Gastrocnemius medialis (tissue), 4 donors: ENCODE data around the gene SEC61G. TPM values are rescaled to one million over a fixed set of nuclear protein-coding genes. Genes with fewer than 3 reads are reported as not detected.

Experiments
- ATAC-seq, 2 donors: fragments of 150-250 bp; one replicate each; pipeline ENCODE4 v1.9.1; 2016
- DNase-seq, 2 donors: peaks; one replicate each; pipeline ENCODE4 v3.0.0-alpha.2; 2019
- H3K27ac ChIP-seq, 4 donors: fragments of 200-600 bp; sonication (generic); 1 replicate in 1 of 4; 2 replicates in 3 of 4; pipeline ENCODE4 v1.5.1; 2016 to 2018; ENCODE audit warnings: mild to moderate bottlenecking in 2 of 4, moderate library complexity in 1 of 4
- H3K27me3 ChIP-seq, 3 donors: fragments of 200-600 bp; sonication (generic) in 2 of 3; 1 replicate in 1 of 3; 2 replicates in 2 of 3; pipeline versions ENCODE4 v1.5.1 to v1.6.0; 2016 to 2019; ENCODE audit warnings: mild to moderate bottlenecking in 1 of 3, moderate library complexity in 1 of 3
- H3K36me3 ChIP-seq, 2 donors: fragments of 200-600 bp; sonication (generic) in 1 of 2; one replicate each; pipeline ENCODE4 v1.5.1; 2017 to 2018
- H3K4me1 ChIP-seq, 2 donors: fragments of 200-600 bp; sonication (generic) in 1 of 2; one replicate each; pipeline ENCODE4 v1.5.1; 2016 to 2017; ENCODE audit warnings: mild to moderate bottlenecking in 2 of 2
- H3K4me3 ChIP-seq, 4 donors: fragments of 200-600 bp; sonication (generic) in 3 of 4; 1 replicate in 1 of 4; 2 replicates in 3 of 4; pipeline ENCODE4 v1.5.1; 2016 to 2019; ENCODE audit warnings: mild to moderate bottlenecking in 2 of 4
- H3K9me3 ChIP-seq, 3 donors: fragments of 200-600 bp; sonication (generic) in 2 of 3; 1 replicate in 1 of 3; 2 replicates in 2 of 3; pipeline ENCODE4 v1.5.1; 2016 to 2019
- CTCF ChIP-seq, 5 experiments: fragments of 450-650 bp in 3 of 5; fragments of 200-600 bp in 2 of 5; sonication (generic) in 2 of 5; IDR thresholded peaks in 4 of 5; conservative IDR thresholded peaks in 1 of 5; 1 replicate in 4 of 5; 2 replicates in 1 of 5; pipeline ENCODE4 v1.5.1; 2016 to 2019; ENCODE audit warnings: antibody characterized with exemption in 5 of 5, mild to moderate bottlenecking in 3 of 5, moderate library complexity in 3 of 5
- POLR2A ChIP-seq, 2 donors: fragments of 450-650 bp; IDR thresholded peaks; one replicate each; pipeline ENCODE4 v1.6.1; 2017; ENCODE audit warnings: antibody characterized with exemption in 2 of 2, mild to moderate bottlenecking in 2 of 2, moderate library complexity in 2 of 2
- in situ Hi-C, 4 donors: fragments of 200-750 bp; cut with MboI; loops; one replicate each; pipeline versions ENCODE4 v1.15.0 to v1.8.0; 2017; ENCODE audit warnings: low sequenced_read_pairs in 4 of 4
- intact Hi-C: fragments of 100-400 bp; cut with DNase I; formaldehyde crosslinking; loops from one replicate; pipeline ENCODE4 v1.15.1; 2023; ENCODE audit warnings: low total_unique reads
- total RNA-seq, 4 donors: library from RNA; depleted of rRNA; stranded (reverse); fragments of >200 nt; gene quantifications; one replicate each; pipeline versions ENCODE4 v1.1.0 to v1.2.3, GENCODE V29; 2016

SEC61G gene
- total RNA-seq, 4 donors from 2014 or later, result 133 to 292 (median 165) TPM

GRCh38 chr7:54782314-54782713, 23.3 kb upstream of the SEC61G start:
- Histone ChIP-seq H3K27me3 (no peaks in the 10 kb centered on the region), H3K9me3 (no peaks in the 10 kb centered on the region), H3K27ac (no peak overlapping the region), H3K4me3 (no peak overlapping the region), H3K4me1 (no peaks in the 10 kb centered on the region), H3K36me3 (no peaks in the 10 kb centered on the region)
- intact Hi-C loops, result no loop called here
- DNase-seq, result no peak
- in situ Hi-C loops, result loop anchor here in 2 of 4 donors (5.0 to 25.0 kb wide), 3 partner anchors 62 to 470 kb away; partner anchors contain the start of gene EGFR (in 1 of the 2)
- TF ChIP-seq CTCF (IDR thresholded peaks at IDR 0.05 in 4 of 5, conservative IDR thresholded peaks at IDR 0.05 in 1 of 5) (no peak), POLR2A (IDR thresholded peaks at IDR 0.05) (no peak)
- ATAC-seq, result no peak

- Histone ChIP-seq H3K36me3 (no peaks in the 10 kb centered on the region), H3K27ac (no peak overlapping the region), H3K9me3 (no peaks in the 10 kb centered on the region), H3K4me1 (no peaks in the 10 kb centered on the region), H3K4me3 (no peak overlapping the region), H3K27me3 (no peaks in the 10 kb centered on the region)
- intact Hi-C loops, result no loop called here
- ATAC-seq, result no peak
- in situ Hi-C loops, result loop anchor here in 2 of 4 donors (5.0 to 25.0 kb wide), 3 partner anchors 63 to 471 kb away; partner anchors contain the start of gene EGFR (in 1 of the 2)
- DNase-seq, result no peak
- TF ChIP-seq CTCF (IDR thresholded peaks at IDR 0.05 in 4 of 5, conservative IDR thresholded peaks at IDR 0.05 in 1 of 5), result no peak
- no peak for TF ChIP-seq POLR2A (IDR thresholded peaks at IDR 0.05)
Observed at GRCh38 chr7:54781134-54781920, 22.3 kb upstream of the SEC61G start.

- TF ChIP-seq POLR2A (IDR thresholded peaks at IDR 0.05), result no peak
- TF ChIP-seq CTCF (IDR thresholded peaks at IDR 0.05 in 4 of 5, conservative IDR thresholded peaks at IDR 0.05 in 1 of 5), result no peak
- Histone ChIP-seq H3K36me3 (no peaks in the 10 kb centered on the region), H3K4me1 (no peaks in the 10 kb centered on the region), H3K4me3 (no peak overlapping the region), H3K27me3 (no peaks in the 10 kb centered on the region), H3K9me3 (no peaks in the 10 kb centered on the region), H3K27ac (no peak overlapping the region)
- no peak for ATAC-seq
- in situ Hi-C loops (loop anchor here in 2 of 4 donors (5.0 to 25.0 kb wide), 3 partner anchors 64 to 472 kb away; partner anchors contain the start of gene EGFR (in 1 of the 2)), intact Hi-C loops (no loop called here)
- DNase-seq, result no peak
Observed at GRCh38 chr7:54780490-54780889, 21.5 kb upstream of the SEC61G start.

GRCh38 chr7:54778696-54779540, 19.9 kb upstream of the SEC61G start:
- no peaks in the 10 kb centered on the region for H3K4me1 ChIP-seq
- no peaks in the 10 kb centered on the region for H3K36me3 ChIP-seq
- TF ChIP-seq POLR2A (IDR thresholded peaks at IDR 0.05) (no peak), CTCF (IDR thresholded peaks at IDR 0.05 in 4 of 5, conservative IDR thresholded peaks at IDR 0.05 in 1 of 5) (no peak)
- no peak overlapping the region for H3K27ac ChIP-seq
- no peak overlapping the region for H3K4me3 ChIP-seq
- intact Hi-C loops, result no loop called here
- no peaks in the 10 kb centered on the region for H3K9me3 ChIP-seq
- in situ Hi-C loops, result loop anchor here in 2 of 4 donors (5.0 to 25.0 kb wide), 2 partner anchors 233 to 473 kb away; partner anchors contain the start of gene EGFR (in 1 of the 2)
- no peak for DNase-seq
- no peaks in the 10 kb centered on the region for H3K27me3 ChIP-seq
- ATAC-seq, result no peak
